Measurements from ENCODE around the gene CPNE4.

Gene CPNE4

DNA sequence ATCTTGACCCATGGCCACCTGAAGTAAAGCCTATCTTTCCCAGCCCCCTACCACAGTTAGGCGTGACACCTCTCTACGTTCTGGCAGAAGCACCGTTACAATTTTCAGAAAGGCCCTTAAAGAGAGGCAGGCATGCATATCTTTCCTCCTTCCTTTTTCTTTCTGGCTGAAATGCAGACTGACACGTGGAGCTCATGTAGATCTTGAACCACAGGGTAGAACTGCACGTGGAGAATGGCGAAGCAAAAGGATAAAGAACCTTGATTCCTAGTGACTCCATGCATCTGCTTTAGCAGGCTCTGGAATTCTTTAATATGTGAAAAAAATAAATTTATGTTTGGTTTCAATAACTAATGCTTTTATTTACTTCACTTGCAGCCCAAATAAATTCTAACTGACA lies 166.6 kb downstream of the CPNE4 start:
- DNase-seq = no peak

DNA sequence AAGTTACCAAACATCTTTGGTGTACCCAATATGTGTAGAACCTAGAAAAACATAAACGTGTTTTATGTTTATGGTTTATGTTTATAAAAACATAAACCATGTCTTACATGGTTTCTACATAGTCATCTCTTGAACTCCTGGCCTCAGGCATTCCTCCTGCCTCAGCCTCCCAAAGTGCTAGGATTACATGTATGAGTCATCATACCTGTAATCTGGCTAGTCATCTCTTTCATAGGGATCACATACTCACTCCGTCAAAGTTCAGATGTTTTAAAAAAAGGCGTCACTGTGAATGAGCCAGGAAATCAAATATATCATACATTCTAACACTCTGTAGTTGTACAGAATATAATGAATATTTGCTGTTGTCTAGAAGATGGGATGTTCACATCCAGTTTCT lies 178.6 kb downstream of the CPNE4 start:
- DNase-seq = no peak

DNA sequence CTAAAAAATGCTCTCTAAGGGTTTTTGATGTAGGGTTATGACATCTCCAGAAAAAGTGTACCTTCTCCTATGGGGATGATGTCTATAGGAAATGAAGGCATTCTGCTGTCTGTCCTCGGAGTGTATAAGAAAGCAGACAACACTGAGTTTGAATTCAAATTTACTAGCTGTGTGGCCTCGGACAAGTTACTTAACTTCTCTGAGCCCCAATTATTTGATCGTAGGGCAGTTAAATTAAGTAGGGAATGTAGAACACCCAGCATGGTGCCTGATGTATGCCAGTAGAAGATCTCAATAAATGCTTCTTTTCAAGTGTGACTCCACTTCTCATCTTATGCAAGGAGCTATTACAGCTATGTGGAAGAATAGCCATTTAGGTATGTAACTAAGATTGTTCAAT lies 184.6 kb downstream of the CPNE4 start:
- no peak for DNase-seq

DNA sequence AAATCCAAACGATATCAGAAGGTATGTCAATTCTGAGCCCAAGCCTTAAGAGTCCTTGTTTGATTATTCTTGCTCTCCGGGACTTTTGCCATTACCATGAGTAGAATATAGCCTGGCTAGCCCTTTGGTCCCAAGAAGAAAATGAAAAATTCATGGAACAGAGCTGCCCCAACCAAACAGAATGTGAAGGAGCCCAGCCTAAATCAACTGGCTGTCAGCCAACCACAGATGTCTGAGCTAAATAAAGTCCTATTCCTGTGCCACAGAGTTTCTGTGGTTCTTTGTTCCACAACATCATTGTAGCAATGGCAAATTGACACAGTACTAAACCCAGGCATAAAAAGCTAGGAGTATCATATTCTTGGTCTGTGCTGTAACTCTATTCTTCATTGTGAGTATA lies 185.2 kb downstream of the CPNE4 start:
- no peak for DNase-seq

DNA sequence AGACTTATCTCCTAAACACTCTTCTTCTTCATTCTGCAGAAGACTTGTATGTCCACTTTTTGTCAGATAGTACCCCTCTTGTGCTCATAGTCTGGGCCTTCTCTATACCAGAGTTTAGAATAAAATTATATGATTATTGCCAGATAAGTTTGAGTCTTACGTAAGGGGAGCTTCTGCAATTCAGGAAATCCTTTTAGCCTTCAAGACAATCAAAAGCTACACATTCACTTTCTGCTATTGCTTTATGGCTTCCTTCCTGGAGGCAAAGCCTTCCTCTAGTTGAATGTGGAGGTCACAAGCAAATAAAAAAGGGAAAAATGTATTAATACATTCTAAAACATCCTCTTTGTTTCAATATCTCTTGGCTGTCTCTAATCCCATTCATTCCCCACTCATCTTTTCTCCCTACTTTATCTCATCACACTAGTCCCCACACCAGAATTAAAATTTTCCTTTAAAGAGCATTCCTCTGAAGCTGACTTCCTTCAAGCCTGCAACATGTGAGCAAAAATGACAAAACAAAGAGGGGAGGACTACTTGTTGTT lies 186.8 kb downstream of the CPNE4 start:
- no peak for DNase-seq

DNA sequence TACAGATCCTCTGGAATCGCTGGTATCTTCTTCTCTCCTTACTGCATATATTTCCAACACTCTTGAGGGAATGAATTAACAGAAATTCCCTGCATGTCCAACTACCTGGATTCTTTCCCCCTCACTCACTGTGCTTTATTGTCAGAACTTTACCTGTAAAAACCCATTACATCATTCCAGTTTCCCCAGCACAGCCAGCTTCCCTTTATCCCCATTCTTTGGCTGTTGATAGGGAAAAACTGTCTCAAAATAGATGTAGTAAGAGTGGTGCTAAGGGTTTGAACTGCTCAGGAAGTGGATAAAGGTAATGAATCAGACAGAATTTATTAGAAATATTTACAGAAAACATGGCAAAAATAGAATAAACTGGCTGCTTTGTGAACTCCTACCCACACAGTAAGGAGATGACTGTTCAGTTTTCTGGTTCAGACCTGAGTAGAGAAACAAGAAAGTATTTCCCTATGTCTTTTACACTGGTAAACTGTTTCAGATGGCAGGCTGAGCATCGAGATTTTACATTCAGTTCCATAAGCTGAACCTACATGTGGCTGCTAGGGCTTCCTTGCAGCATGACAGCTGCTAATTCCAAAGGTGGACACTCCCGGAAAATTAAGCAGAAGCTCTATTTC lies 188.4 kb downstream of the CPNE4 start:
- DNase-seq = no peak

DNA sequence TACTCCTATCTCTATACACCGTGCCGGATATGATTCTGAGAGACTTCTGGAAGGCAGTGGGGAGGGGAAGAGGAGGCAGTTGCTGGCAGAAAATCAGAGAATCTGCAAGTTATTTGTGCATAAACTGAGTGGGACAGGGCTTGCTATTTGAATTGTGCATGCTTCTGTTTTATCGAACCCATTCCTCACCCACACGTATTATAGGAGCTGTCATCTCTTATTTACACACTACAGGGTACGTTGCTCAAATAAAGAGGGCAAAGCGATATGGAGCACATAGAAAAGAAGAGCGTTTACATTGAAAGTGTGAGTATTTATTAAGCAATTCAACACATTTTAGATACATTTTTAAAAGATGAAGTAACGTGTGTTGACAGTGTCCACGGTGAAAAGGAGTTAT lies 191.6 kb downstream of the CPNE4 start:
- no peak for DNase-seq

DNA sequence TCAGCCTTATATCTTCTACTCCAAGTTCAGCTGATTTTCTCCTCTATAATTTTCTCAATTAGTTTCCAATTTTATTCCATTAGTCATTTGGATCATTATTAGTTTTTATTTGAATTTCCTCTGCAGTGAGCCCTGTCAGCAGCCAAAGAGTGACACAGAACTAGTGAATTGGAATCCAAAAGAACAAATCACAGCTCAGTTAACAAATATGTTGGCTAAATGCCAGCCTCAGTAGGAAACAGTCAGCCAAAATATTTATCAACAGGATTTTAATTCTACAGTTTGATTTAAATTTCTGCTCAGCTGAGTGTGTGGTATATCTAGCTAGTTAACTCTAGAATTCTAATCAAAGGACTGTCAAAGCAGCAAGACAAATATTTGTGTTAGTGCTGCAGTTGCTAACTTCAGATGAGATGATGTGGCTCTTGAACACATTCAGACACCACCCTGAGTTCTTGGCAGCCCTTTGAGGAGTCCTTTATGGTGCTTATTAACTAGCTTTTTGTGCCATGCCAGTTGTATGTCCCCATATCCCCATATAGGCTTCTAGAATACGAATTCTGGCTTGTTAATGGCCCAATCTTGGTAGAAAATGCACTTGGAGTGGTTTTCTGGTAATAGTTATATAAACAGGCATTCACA lies 194.5 kb downstream of the CPNE4 start:
- no peak for DNase-seq

DNA sequence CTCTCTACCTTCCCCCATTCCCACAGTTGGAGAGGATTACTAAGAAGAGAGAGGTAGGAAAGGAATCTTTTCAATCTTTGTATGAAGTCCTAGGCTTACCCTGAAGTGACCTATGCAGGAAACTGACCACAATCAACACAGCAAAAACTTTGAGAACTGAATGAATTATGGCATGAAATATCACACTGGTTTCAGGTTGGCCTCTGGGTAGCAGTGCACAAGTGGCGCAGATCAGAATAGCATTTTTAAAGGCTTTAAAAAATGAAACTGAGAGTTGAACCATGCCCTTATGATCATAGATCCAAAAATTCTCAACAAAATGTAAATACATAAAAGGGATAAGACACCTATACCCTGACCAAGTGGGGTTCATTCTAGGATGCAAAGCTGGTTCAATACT lies 198.9 kb downstream of the CPNE4 start:
- DNase-seq = no peak

DNA sequence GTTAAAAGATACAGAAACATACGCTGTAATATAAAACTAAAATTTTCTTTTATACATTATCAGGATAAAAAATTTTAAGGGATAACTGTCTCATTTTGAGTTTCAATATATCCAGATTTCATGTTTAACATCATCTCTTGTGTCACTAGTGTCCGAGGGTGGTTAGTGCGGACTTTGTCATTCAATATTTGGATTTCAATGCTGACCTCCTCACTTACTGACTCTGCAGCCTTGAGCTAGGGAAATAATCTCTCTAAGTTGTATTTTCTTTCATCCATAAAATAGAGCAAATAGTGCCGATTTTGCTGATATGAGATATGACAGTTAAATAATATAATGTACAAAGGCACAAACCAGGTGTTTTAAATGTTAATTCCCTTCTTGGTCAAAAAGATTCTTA lies 203.2 kb downstream of the CPNE4 start:
- no peak for DNase-seq

DNA sequence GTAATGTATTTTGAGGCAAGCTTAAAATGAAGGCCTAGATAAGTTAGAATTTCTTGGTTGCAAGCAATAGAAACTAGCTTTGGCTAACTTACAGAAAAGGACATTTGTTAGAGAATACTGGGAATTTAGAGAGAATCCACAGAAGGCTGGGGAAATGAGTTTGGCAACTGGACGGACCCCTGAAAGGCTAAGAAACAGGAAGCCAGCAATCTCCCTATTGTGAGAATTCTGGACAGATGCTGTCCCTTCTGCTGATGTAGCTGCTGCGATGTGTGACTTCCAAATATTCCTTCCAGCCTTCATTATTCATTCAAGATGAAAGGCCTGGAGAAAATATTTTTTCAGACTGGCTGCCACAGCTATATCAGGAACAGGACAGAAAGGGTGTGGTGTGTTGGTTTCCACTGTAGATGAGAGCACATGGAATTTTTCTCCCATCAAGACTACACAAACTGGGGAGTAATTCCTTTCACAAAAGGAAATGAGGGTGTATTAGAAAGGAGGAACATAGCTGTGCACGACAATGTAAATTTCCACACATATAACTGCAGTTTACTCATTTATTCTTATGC lies 213.5 kb downstream of the CPNE4 start:
- DNase-seq = no peak

DNA sequence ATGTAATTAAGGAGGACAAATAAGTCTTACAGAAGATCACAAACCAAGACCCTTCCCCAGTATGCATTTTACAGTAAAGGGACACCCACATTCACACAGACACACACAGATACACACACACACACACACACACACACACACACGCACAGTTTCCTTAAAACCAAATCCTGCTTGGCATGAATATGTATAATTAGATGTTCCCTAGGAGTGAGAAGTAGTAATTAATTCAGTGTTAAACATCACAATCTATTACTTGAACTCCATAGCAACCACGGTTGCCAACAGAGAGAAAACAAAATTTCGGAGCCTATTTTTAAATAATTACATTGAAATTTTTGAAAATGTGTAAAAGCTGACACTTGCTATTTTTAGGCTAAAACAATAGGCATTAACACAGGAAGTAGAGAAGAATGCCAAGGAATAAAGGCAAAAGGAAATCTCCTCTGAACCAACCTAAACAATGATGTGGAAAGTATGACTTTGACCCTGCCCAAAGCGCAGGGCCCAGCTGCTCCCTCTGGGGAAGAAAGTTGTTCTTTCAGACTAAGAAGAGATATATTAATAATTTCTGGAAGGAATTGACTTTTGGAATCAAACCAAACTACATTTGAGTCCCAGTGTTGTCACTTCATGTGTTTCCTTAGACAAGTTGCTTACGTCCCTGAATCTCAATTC lies 215.3 kb downstream of the CPNE4 start:
- no peak for DNase-seq

DNA sequence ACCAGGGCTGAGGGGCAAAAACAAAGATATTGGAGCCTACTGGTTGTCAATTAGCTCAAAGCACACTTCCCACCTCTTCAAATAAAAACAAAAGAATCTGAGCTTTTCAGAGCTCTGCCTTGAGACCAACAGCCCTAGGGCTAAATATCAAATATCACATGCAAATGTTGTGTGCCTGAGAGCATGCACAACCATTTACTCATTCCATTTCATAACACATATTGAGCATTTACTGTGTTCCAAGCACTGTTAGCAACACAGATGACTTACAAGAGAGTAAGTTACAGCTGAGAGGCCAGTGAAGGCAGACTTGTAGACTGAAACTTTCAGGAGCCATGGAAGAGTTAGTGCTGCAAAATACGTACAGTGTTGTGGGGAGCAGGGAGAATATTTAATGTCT lies 222.4 kb downstream of the CPNE4 start:
- no peak for DNase-seq

DNA sequence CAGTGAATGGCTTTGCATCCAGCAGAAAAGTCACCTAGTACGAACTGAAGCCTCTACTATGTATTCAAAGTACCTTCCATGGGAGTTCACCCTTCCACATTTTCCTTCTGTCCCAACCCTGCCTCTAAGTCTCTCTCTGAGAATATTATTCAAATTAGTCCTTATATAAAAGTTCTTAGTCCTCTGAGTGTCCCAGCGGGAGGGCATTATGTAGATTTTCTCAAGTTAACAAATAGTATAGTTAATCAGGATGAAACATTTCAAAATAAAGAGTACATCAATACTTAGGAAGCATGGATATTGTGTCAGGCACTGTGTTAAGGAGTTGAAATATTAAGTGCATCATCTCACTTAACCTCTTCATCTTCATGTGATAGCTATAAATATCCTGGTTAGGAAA lies 223.3 kb downstream of the CPNE4 start:
- no peak for DNase-seq

DNA sequence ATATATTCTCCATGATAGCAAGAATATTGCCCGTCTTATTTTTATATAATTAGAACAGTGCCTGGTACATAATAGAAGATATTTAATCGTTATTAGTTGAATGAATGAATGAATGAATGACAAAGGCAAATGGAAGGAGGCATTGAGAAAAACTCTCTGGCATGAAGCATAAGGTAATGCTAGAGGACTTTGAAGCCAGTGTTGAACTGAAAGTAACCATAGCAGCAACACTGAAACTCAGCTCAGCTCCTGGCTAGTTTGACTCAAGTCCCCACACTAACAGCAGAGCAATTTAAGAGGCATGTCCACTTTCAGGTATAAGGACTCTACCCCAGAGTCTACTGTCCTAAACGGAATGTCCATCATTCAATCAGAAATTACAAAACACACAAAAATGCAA lies 227.0 kb downstream of the CPNE4 start:
- DNase-seq = no peak

DNA sequence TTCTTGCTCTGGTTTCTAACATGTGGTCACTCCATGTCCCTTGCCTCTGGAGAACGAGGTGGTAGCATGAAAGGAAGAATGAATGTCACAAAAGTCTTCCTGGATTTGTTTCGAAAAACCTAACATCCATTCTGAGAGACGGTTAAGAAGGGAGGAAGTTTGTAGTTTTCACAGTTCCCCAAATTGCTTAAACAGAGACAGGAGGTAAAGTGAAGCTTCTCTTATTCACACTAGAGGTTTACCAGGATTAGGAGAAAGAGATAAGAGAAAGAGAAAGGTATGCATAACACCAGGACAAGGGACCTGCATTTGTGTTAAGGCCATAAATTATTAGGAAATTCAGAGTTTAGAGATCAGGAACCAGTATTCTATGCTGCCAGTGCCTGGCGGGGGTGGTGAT lies 228.1 kb downstream of the CPNE4 start:
- no peak for DNase-seq

DNA sequence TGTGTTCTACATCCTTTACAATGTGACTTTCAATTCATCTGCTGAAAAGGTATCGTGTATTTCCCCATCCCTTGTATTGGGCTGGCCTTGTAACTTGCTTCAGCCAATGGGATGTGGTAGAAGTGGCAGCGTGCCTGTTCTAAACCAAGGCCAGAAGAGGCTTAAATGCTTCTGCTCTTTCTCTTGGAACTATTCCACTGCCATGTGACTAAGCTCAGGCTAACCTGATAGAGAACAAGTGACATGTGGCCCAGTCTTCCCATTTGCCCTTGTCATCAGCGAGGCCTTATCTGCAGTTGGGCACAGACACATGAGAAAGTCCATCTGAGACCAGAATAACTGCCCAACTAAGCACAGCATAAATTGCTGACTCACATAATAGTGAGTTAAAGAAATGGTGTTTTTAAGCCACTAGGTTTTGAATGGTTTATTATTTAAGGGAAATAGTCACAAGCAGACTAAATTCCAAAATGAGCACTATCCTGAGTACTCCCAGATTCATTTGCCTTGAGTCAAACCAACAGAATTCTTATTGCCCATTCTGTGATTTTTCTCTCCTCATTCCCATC lies 230.2 kb downstream of the CPNE4 start:
- DNase-seq = no peak

DNA sequence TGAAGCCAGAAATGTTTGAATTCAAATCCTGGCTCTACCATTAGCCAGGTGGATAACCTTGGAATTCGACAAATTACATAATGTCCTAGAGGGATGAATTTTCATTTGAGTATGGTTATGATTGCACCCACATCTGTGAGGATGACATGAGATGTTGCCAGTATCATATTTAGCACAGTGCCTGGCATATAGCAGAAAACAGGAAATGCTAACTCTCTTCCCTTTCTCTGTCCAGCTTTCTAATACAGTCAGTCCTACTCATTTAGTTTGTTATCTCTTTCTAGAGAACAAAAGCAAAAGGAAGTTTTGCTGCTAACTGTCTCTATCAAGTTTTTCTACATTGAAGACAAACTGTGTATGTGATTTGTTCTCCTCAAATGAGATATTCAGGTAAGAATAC lies 231.7 kb downstream of the CPNE4 start:
- DNase-seq = no peak

DNA sequence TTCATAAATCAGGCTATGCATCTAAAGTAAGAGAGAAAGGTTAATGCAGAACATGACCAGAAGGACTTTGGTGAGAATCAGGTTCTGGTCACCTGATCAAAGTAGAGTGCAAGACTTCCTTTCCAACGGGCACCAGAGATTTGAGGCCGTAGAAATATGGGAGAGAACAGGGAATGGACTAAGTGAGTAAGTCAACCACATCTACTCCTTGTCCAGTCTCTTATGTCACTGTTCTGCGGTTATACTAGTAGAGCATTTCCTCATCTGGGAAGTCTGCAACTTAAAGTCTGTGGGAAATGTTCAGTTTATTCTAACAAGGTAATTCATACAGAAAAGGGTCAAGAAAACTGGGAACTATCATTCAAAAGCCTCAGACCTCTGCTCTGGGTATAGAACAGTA lies 232.8 kb downstream of the CPNE4 start:
- DNase-seq = no peak

DNA sequence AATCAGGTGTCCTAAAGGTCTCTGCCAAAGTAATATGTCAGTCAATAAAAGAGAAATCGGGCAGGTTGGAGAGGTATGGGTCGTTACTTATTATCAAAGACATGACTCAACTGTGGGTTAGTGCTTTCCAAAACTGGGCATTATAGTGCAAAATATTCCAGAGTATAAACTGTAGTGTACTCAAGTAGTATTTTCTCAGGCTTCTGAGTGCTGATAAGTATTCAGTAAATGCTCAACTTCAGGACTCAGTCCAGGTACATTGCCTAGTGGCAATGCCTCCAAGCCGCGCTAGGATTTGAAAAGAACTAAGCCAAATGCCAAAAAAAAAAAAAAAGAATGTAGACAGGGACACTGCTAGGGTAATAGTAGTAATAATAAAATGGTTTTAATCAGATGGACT lies 233.2 kb downstream of the CPNE4 start:
- no peak for DNase-seq

DNA sequence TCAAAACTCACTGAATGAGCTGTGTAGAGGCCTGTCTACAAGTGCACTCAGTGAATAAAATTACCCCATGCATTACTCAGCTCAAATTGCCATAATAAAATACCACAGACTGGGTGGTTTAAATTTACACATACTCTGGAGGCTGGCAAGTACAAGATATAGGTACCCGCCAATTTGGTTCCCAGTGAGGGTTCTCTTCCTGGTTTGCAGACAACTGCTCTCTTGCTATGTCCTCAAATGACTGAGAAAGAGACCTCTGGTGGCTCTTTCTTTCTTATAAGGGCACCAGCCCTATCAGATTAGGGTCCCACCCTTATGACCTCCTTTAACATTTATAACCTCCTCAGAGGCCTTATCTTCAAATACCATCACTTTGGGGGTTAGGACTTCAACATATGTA lies 237.0 kb downstream of the CPNE4 start:
- no peak for DNase-seq

DNA sequence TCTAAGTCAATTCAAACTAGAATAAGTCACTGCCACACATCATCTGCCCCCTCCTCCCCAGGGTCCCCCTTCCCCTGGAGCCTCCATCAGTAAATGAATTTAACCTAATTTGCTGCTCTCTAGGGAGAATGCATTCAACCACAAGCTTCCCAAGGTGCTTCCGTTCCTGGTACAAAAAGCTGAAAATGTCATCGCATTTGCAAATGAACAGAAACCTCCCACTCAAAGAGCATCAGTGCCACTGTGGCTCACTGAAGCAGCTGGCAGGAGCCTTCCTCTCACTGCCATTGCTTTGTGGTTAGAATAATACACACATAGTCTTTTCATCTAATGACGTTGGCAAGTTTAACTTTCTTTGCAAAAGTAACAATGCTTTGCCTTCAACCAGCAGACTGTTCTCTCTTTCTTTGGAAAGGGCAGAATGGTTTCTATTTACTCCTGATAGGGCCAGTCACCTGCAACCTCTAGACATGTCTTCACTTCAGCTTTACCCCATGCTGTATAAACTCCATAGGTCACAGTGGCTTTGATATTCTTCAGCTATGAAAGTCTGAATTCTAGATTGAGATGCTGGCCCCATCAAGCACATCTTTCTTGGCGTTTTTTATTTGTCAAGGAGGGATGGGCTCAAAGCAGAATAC lies 238.1 kb downstream of the CPNE4 start:
- no peak for DNase-seq

DNA sequence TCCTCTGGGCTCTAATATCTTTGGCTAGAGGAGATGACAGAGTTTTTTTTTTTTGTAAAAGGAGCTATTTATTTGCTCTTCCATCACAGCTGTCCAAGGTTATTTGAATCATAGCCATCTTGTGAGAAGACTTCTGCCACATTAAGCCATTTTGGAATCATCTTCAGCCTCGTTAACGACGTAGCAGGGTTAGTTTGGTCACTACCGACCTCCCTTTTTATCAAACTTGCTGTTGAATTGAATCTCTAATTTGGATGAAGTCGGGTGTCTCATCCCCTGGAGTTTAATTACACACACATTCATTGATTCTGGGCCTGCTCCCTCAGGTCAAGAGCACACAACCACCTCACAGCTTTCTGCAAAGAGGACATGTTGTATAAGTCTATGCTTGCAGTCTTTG lies 238.7 kb downstream of the CPNE4 start:
- DNase-seq = no peak
